GM12878 (cell line): Measurements from ENCODE around the gene SUFU. TPM values are rescaled to one million over a fixed set of nuclear protein-coding genes. Genes with fewer than 3 reads are reported as not detected.

Experiments
- BMI1 ChIP-seq: fragments of 450-650 bp; IDR thresholded peaks from 2 replicates; pipeline ENCODE4 v1.6.1; 2016; ENCODE audit warnings: mild to moderate bottlenecking, moderate library complexity, borderline replicate concordance
- EGR1 ChIP-seq, 2 experiments: IDR thresholded peaks; 1 replicate in 1 of 2; 2 replicates in 1 of 2; pipeline ENCODE4 v1.6.1; 2011 to 2012; ENCODE audit warnings: low read depth in 2 of 2, low read length in 2 of 2, borderline replicate concordance in 1 of 2, mild to moderate bottlenecking in 1 of 2, moderate library complexity in 1 of 2
- PAX8 ChIP-seq: fragments of 450-650 bp; IDR thresholded peaks from 2 replicates; pipeline ENCODE4 v1.6.1; 2017; ENCODE audit warnings: mild to moderate bottlenecking, moderate library complexity
- POLR2A ChIP-seq: IDR thresholded peaks from 2 replicates; pipeline ENCODE4 v1.6.1; 2011; ENCODE audit warnings: low read depth, mild to moderate bottlenecking, low read length
- RBBP5 ChIP-seq: fragments of 200-600 bp; sonication (generic); conservative IDR thresholded peaks from 2 replicates; pipeline ENCODE4 v1.6.1; 2016
- polyA plus RNA-seq, 11 experiments: library from polyadenylated mRNA; depleted of rRNA in 4 of 11; unstranded in 6 of 11; stranded (reverse) in 5 of 11; fragments of >200 nt; fragmentation: Nextera tagmentation in 4 of 11; fragmentation: Illumina TruSeq in 1 of 11; extraction: Ambion mirVana in 4 of 11; extraction: Trizol in 1 of 11; gene quantifications; 1 replicate in 1 of 11; 2 replicates in 10 of 11; pipeline versions ENCODE4 v1.2.1 to v1.2.3, GENCODE V29; 2011 to 2016; ENCODE audit warnings: inconsistent platforms in 2 of 11, missing spikeins in 2 of 11, low read depth in 1 of 11
- total RNA-seq, 4 experiments: library from RNA; depleted of rRNA in 3 of 4; stranded (reverse); fragments of >200 nt in 3 of 4; fragmentation: Illumina TruSeq in 1 of 4; extraction: Trizol in 1 of 4; gene quantifications; 2 replicates each; pipeline versions ENCODE4 v1.2.1 to v1.2.3, GENCODE V29; 2013 to 2021
- TF ChIP-seq, protein P1 (sequence below): IDR thresholded peaks from 2 replicates; pipeline ENCODE4 v1.6.1; 2012; ENCODE audit warnings: improper control_type of control experiment, low read depth, low read length; ENCODE audit not compliant: insufficient replicate concordance
- TF ChIP-seq, protein P2 (sequence below): IDR thresholded peaks from 2 replicates; pipeline ENCODE4 v1.6.1; 2012; ENCODE audit warnings: low read length, inconsistent platforms
- TF ChIP-seq, protein P3 (sequence below): fragments of 450-650 bp; IDR thresholded peaks from 2 replicates; pipeline ENCODE4 v1.6.1; 2017; ENCODE audit warnings: mild to moderate bottlenecking, moderate library complexity
- TF ChIP-seq, protein P4 (sequence below): fragments of 450-650 bp; IDR thresholded peaks from 2 replicates; pipeline ENCODE4 v1.6.1; 2016; ENCODE audit warnings: mild to moderate bottlenecking, moderate library complexity, borderline replicate concordance
- TF ChIP-seq, protein P5 (sequence below), 3 experiments: IDR thresholded peaks in 2 of 3; conservative IDR thresholded peaks in 1 of 3; 2 replicates each; pipeline ENCODE4 v1.5.1; 2011; ENCODE audit warnings: low read depth in 3 of 3, low read length in 3 of 3, mild to moderate bottlenecking in 3 of 3, control low read depth in 2 of 3, moderate library complexity in 2 of 3, inconsistent platforms in 1 of 3, mixed read lengths in 1 of 3; ENCODE audit not compliant: control insufficient read depth in 2 of 3, insufficient read depth in 1 of 3; ENCODE audit errors: extremely low read depth in 1 of 3

Gene SUFU
- total and polyA plus RNA-seq, 10 of the 15 experiments (the other 5 are each of a cell fraction or from before 2014, with no cell fraction given), result 0.68 to 7.7 (median 2.4) TPM

DNA sequence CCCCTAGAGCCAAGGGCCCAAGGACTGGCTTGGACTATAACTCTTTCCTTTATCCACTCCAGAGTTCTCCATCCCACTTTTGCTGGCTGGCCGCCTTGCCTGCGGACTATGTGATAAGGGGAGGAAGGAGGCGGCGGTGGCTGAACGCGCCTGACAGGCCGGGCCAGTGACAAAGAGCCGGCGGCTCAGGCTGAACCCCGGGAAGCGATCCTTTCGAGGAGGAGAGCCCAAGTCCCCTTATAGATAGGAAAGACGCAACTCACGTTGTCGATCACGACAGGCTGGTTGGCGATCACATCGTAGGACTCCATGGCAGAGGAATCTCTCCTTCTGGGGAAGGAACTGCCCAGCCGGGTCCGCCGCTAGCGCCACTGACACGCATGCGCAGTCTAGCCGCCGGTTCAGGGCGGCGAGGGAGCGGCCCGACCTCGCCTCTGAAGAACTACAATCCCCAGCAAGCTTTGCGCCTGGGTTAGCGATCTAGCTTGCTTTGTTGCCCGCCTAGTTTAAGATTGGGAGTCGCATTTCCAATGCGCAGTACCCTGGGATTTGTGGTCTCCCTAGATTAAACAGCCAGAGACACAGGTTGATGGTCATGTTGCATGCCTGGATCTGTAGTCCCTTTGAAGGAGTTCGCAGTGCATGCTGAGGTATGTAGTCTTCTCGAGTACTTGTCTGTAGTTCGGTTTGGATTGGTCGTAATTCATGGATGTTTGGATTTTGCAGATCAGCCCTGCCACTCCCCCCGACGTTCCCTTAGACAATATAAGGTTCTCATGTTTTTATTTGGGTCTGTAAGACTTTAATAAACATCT is 1.2 kb upstream of the SUFU start, which contains the start of gene ACTR1A (continued):
- TF ChIP-seq, protein P1, sequence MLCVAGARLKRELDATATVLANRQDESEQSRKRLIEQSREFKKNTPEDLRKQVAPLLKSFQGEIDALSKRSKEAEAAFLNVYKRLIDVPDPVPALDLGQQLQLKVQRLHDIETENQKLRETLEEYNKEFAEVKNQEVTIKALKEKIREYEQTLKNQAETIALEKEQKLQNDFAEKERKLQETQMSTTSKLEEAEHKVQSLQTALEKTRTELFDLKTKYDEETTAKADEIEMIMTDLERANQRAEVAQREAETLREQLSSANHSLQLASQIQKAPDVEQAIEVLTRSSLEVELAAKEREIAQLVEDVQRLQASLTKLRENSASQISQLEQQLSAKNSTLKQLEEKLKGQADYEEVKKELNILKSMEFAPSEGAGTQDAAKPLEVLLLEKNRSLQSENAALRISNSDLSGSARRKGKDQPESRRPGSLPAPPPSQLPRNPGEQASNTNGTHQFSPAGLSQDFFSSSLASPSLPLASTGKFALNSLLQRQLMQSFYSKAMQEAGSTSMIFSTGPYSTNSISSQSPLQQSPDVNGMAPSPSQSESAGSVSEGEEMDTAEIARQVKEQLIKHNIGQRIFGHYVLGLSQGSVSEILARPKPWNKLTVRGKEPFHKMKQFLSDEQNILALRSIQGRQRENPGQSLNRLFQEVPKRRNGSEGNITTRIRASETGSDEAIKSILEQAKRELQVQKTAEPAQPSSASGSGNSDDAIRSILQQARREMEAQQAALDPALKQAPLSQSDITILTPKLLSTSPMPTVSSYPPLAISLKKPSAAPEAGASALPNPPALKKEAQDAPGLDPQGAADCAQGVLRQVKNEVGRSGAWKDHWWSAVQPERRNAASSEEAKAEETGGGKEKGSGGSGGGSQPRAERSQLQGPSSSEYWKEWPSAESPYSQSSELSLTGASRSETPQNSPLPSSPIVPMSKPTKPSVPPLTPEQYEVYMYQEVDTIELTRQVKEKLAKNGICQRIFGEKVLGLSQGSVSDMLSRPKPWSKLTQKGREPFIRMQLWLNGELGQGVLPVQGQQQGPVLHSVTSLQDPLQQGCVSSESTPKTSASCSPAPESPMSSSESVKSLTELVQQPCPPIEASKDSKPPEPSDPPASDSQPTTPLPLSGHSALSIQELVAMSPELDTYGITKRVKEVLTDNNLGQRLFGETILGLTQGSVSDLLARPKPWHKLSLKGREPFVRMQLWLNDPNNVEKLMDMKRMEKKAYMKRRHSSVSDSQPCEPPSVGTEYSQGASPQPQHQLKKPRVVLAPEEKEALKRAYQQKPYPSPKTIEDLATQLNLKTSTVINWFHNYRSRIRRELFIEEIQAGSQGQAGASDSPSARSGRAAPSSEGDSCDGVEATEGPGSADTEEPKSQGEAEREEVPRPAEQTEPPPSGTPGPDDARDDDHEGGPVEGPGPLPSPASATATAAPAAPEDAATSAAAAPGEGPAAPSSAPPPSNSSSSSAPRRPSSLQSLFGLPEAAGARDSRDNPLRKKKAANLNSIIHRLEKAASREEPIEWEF, result no peak
- TF ChIP-seq, protein P2, sequence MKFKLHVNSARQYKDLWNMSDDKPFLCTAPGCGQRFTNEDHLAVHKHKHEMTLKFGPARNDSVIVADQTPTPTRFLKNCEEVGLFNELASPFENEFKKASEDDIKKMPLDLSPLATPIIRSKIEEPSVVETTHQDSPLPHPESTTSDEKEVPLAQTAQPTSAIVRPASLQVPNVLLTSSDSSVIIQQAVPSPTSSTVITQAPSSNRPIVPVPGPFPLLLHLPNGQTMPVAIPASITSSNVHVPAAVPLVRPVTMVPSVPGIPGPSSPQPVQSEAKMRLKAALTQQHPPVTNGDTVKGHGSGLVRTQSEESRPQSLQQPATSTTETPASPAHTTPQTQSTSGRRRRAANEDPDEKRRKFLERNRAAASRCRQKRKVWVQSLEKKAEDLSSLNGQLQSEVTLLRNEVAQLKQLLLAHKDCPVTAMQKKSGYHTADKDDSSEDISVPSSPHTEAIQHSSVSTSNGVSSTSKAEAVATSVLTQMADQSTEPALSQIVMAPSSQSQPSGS, result no peak
- TF ChIP-seq, protein P3, sequence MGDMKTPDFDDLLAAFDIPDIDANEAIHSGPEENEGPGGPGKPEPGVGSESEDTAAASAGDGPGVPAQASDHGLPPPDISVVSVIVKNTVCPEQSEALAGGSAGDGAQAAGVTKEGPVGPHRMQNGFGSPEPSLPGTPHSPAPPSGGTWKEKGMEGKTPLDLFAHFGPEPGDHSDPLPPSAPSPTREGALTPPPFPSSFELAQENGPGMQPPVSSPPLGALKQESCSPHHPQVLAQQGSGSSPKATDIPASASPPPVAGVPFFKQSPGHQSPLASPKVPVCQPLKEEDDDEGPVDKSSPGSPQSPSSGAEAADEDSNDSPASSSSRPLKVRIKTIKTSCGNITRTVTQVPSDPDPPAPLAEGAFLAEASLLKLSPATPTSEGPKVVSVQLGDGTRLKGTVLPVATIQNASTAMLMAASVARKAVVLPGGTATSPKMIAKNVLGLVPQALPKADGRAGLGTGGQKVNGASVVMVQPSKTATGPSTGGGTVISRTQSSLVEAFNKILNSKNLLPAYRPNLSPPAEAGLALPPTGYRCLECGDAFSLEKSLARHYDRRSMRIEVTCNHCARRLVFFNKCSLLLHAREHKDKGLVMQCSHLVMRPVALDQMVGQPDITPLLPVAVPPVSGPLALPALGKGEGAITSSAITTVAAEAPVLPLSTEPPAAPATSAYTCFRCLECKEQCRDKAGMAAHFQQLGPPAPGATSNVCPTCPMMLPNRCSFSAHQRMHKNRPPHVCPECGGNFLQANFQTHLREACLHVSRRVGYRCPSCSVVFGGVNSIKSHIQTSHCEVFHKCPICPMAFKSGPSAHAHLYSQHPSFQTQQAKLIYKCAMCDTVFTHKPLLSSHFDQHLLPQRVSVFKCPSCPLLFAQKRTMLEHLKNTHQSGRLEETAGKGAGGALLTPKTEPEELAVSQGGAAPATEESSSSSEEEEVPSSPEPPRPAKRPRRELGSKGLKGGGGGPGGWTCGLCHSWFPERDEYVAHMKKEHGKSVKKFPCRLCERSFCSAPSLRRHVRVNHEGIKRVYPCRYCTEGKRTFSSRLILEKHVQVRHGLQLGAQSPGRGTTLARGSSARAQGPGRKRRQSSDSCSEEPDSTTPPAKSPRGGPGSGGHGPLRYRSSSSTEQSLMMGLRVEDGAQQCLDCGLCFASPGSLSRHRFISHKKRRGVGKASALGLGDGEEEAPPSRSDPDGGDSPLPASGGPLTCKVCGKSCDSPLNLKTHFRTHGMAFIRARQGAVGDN, result no peak
- TF ChIP-seq BMI1 (no peak), POLR2A (peak; percentile 67; the same call in 1 of the 2 replicates), EGR1 (IDR thresholded peaks at IDR 0.05; ENCODE audit: borderline replicate concordance in 1 of 2, low read depth in 2 of 2, low read length in 2 of 2) (no peak), PAX8 (no peak), RBBP5 (no peak)
- TF ChIP-seq, protein P4, sequence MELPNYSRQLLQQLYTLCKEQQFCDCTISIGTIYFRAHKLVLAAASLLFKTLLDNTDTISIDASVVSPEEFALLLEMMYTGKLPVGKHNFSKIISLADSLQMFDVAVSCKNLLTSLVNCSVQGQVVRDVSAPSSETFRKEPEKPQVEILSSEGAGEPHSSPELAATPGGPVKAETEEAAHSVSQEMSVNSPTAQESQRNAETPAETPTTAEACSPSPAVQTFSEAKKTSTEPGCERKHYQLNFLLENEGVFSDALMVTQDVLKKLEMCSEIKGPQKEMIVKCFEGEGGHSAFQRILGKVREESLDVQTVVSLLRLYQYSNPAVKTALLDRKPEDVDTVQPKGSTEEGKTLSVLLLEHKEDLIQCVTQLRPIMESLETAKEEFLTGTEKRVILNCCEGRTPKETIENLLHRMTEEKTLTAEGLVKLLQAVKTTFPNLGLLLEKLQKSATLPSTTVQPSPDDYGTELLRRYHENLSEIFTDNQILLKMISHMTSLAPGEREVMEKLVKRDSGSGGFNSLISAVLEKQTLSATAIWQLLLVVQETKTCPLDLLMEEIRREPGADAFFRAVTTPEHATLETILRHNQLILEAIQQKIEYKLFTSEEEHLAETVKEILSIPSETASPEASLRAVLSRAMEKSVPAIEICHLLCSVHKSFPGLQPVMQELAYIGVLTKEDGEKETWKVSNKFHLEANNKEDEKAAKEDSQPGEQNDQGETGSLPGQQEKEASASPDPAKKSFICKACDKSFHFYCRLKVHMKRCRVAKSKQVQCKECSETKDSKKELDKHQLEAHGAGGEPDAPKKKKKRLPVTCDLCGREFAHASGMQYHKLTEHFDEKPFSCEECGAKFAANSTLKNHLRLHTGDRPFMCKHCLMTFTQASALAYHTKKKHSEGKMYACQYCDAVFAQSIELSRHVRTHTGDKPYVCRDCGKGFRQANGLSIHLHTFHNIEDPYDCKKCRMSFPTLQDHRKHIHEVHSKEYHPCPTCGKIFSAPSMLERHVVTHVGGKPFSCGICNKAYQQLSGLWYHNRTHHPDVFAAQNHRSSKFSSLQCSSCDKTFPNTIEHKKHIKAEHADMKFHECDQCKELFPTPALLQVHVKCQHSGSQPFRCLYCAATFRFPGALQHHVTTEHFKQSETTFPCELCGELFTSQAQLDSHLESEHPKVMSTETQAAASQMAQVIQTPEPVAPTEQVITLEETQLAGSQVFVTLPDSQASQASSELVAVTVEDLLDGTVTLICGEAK, result peak; percentile 44; the same call in 1 of the 2 replicates
- TF ChIP-seq, protein P5, sequence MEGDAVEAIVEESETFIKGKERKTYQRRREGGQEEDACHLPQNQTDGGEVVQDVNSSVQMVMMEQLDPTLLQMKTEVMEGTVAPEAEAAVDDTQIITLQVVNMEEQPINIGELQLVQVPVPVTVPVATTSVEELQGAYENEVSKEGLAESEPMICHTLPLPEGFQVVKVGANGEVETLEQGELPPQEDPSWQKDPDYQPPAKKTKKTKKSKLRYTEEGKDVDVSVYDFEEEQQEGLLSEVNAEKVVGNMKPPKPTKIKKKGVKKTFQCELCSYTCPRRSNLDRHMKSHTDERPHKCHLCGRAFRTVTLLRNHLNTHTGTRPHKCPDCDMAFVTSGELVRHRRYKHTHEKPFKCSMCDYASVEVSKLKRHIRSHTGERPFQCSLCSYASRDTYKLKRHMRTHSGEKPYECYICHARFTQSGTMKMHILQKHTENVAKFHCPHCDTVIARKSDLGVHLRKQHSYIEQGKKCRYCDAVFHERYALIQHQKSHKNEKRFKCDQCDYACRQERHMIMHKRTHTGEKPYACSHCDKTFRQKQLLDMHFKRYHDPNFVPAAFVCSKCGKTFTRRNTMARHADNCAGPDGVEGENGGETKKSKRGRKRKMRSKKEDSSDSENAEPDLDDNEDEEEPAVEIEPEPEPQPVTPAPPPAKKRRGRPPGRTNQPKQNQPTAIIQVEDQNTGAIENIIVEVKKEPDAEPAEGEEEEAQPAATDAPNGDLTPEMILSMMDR (IDR thresholded peaks at IDR 0.05 in 2 of 3, conservative IDR thresholded peaks at IDR 0.05 in 1 of 3; ENCODE audit: control insufficient read depth in 2 of 3, extremely low read depth in 1 of 3, insufficient read depth in 1 of 3, low read depth in 3 of 3, low read length in 3 of 3), result no peak
